ENCODE measurements around the gene ARHGAP26.

Gene ARHGAP26

DNA sequence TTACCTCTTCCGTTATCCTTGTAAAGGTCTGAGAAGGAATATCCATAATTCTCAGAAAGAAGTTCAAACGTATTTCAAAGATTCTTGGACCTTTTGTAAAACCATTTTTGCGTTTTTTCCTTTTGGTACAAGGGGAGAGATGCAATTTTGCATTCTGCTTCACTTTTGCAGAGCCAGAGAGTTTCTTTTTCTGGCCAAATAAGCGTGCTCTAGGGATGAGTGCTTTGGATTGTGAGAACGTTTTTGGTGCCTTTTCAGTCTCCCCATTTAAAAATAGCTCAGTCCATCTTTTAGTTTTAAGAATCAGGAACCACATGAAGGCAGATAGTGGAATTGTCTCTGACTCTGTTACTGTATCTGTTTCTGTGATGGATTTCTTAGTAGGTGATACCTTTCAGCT is 1.5 kb downstream of the ARHGAP26 start:
- no peak overlapping the region for H3K9ac ChIP-seq (ENCODE audit: low read depth, low read length)
- no peak overlapping the region for H3K27ac ChIP-seq (ENCODE audit: low read depth, low read length)
- peak overlapping the region; percentile 98 for H3K4me3 ChIP-seq (ENCODE audit: low read depth, low read length)
- peaks cover 17% of the 10 kb centered on the region for H3K27me3 ChIP-seq (ENCODE audit: control insufficient read depth, insufficient read depth, low read length)
- H3K36me3 ChIP-seq (ENCODE audit: control insufficient read depth, insufficient read depth, low read length): no peaks in the 10 kb centered on the region
- H3K9me3 ChIP-seq (ENCODE audit: control insufficient read depth, insufficient read depth, low read length): no peaks in the 10 kb centered on the region
- peaks cover 14% of the 10 kb centered on the region for H3K4me1 ChIP-seq (ENCODE audit: control insufficient read depth, insufficient read depth, low read length)

DNA sequence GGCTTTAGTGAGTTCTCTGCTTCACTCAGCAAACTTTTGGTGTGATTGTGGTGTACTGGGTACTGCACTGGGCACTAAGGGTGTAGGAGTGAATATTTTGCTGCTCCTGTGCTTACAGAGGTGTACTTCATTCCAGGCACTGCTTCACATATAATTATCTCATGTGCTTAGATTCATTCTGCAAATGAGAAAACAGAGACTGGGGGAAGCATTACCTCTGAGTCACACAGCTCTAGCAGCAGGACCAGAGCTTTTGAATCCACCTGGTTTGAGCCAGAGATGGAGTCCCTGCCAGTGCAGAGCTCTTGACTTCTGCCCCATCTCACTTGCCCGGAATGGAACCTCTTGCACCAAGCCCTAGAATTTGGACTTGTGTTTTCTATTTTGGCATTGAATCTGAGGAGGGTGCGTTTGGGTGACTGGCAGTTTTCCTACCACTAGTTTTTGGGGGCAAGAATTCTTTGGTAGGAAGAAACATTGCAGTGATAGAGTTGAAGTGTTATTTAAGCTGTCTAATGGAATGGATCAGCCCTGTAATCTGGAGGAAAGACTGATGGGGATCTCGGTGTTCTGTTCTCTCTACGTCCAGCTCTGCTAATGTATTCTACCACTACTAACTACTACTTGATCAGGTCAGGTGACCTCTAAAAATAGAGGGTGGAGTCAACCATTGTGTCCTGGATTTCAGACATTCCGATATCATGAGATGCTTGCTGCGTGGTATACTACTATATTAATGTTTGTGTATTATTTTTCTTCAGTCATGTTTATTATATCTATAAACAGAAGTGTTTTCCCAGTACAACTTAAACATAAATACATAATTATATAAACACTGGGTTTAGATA is 2.5 kb downstream of the ARHGAP26 start:
- H3K27me3 ChIP-seq (ENCODE audit: control insufficient read depth, insufficient read depth, low read length): peaks cover 17% of the 10 kb centered on the region
- H3K4me1 ChIP-seq (ENCODE audit: control insufficient read depth, insufficient read depth, low read length): peaks cover 14% of the 10 kb centered on the region
- no peak overlapping the region for H3K4me3 ChIP-seq (ENCODE audit: low read depth, low read length)
- H3K27ac ChIP-seq (ENCODE audit: low read depth, low read length): no peak overlapping the region
- H3K9me3 ChIP-seq (ENCODE audit: control insufficient read depth, insufficient read depth, low read length): no peaks in the 10 kb centered on the region
- no peak overlapping the region for H3K9ac ChIP-seq (ENCODE audit: low read depth, low read length)
- no peaks in the 10 kb centered on the region for H3K36me3 ChIP-seq (ENCODE audit: control insufficient read depth, insufficient read depth, low read length)

DNA sequence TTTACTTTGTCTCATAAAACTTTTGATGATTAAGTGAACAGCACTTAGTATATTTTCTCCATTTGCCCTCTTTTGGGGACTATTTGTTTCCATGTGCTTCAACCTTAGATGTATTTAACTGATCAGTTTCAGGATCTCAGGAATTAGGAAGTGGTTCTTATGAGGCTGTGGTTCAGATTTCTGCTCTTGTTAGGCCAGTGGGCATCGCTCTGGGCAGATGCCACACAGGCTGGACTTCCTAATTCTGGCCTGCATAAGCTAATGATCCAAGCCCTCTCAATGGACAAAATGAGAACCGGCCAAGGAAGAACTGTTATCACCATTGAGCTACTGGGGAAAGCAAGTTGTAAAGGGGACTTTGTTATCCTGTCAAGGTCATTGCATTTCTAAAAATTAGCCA is 6.9 kb downstream of the ARHGAP26 start:
- no peak overlapping the region for H3K9ac ChIP-seq (ENCODE audit: low read depth, low read length)
- H3K36me3 ChIP-seq (ENCODE audit: control insufficient read depth, insufficient read depth, low read length): no peaks in the 10 kb centered on the region
- no peaks in the 10 kb centered on the region for H3K9me3 ChIP-seq (ENCODE audit: control insufficient read depth, insufficient read depth, low read length)
- H3K27me3 ChIP-seq (ENCODE audit: control insufficient read depth, insufficient read depth, low read length): peaks cover 7% of the 10 kb centered on the region
- H3K27ac ChIP-seq (ENCODE audit: low read depth, low read length): no peak overlapping the region
- H3K4me3 ChIP-seq (ENCODE audit: low read depth, low read length): no peak overlapping the region
- peaks cover 14% of the 10 kb centered on the region for H3K4me1 ChIP-seq (ENCODE audit: control insufficient read depth, insufficient read depth, low read length)

DNA sequence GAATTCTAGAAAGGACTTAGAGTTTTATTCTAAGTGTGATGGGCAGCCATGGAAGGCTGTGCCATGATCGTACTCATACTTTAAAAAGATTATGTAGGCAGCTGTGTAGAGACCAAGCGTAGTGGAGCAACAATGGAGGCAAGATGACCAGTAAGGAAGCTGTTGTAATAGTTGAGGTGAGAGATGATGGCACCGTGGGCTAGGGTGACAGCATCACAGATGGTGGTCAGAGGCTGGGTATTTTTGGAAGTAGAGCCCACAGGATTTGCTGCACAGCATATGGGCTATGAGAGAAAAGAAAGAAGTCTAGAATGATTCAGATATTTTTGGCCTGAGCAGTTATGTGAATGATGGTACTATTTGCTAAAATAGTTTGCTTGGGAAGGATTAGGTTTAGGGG is 7.7 kb downstream of the ARHGAP26 start:
- H3K9me3 ChIP-seq (ENCODE audit: control insufficient read depth, insufficient read depth, low read length): no peaks in the 10 kb centered on the region
- no peaks in the 10 kb centered on the region for H3K36me3 ChIP-seq (ENCODE audit: control insufficient read depth, insufficient read depth, low read length)
- peaks cover 19% of the 10 kb centered on the region for H3K4me1 ChIP-seq (ENCODE audit: control insufficient read depth, insufficient read depth, low read length)
- H3K27me3 ChIP-seq (ENCODE audit: control insufficient read depth, insufficient read depth, low read length): peaks cover 1% of the 10 kb centered on the region; the same call in 1 of the 2 replicates
- no peak overlapping the region for H3K4me3 ChIP-seq (ENCODE audit: low read depth, low read length)
- H3K9ac ChIP-seq (ENCODE audit: low read depth, low read length): no peak overlapping the region
- H3K27ac ChIP-seq (ENCODE audit: low read depth, low read length): no peak overlapping the region

DNA sequence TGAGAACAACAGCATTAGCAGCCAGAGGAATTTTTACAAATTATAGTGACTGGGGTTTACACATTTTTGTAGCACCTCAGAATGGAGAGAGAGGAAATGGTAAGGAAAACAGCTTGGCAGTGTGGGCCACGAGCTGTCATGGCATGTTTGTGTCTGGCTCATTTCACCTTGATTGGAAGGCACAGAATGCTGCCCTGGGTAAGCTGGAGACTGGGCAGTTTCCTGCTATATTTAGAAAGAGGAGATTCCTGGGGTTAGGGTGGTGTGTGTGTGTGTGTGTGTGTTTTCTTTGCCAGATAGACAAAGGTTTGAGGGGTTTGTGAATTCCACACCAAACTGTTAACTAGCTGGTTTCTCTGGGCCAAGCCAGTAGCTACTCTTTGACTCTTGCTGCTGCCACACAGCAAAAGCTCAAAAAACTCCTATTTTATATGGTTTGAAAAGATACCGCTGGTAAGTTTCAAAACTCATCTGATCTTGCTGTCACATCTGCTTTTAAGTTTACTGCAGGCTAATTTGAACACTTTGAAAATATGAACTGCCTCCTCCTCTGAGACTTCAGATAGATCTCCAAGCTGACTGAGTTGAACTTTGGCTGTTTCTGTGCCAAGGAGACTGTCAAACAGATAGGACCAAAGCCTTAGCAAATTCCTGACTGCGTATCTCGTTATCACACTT is 9.1 kb downstream of the ARHGAP26 start:
- no peak overlapping the region for H3K27ac ChIP-seq (ENCODE audit: low read depth, low read length)
- H3K9ac ChIP-seq (ENCODE audit: low read depth, low read length): no peak overlapping the region
- no peak overlapping the region for H3K4me3 ChIP-seq (ENCODE audit: low read depth, low read length)
- H3K4me1 ChIP-seq (ENCODE audit: control insufficient read depth, insufficient read depth, low read length): peaks cover 34% of the 10 kb centered on the region
- H3K27me3 ChIP-seq (ENCODE audit: control insufficient read depth, insufficient read depth, low read length): no peaks in the 10 kb centered on the region
- H3K9me3 ChIP-seq (ENCODE audit: control insufficient read depth, insufficient read depth, low read length): no peaks in the 10 kb centered on the region
- H3K36me3 ChIP-seq (ENCODE audit: control insufficient read depth, insufficient read depth, low read length): no peaks in the 10 kb centered on the region

DNA sequence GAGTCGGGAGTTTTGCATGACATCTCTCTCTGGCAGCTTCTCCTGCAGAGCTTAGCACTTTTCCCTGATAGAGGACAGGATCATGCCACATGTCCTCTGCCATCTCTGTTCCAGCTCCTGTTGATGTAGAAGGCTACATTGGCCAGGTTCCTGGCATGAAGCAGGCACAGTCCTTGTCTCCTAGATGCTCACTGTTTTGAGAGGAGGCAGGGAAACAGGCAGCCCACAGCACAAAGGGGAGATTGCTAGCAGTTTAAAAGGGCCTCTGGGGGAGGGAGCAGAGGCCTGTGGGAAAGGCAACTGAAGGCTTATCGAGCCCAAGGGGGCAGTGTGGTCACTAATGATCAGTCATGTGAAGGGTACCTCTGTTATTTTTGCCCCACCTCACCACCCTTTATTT is 10.7 kb downstream of the ARHGAP26 start:
- H3K4me3 ChIP-seq (ENCODE audit: low read depth, low read length): no peak overlapping the region
- H3K4me1 ChIP-seq (ENCODE audit: control insufficient read depth, insufficient read depth, low read length): peaks cover 36% of the 10 kb centered on the region
- no peaks in the 10 kb centered on the region for H3K36me3 ChIP-seq (ENCODE audit: control insufficient read depth, insufficient read depth, low read length)
- H3K9ac ChIP-seq (ENCODE audit: low read depth, low read length): no peak overlapping the region
- H3K27me3 ChIP-seq (ENCODE audit: control insufficient read depth, insufficient read depth, low read length): no peaks in the 10 kb centered on the region
- no peaks in the 10 kb centered on the region for H3K9me3 ChIP-seq (ENCODE audit: control insufficient read depth, insufficient read depth, low read length)
- no peak overlapping the region for H3K27ac ChIP-seq (ENCODE audit: low read depth, low read length)

GRCh38 chr5:142782976-142783530 is 12.9 kb downstream of the ARHGAP26 start:
- Histone ChIP-seq H3K4me1 (ENCODE audit: control insufficient read depth, insufficient read depth, low read length) (peaks cover 36% of the 10 kb centered on the region), H3K27me3 (ENCODE audit: control insufficient read depth, insufficient read depth, low read length) (no peaks in the 10 kb centered on the region), H3K4me3 (ENCODE audit: low read depth, low read length) (no peak overlapping the region), H3K36me3 (ENCODE audit: control insufficient read depth, insufficient read depth, low read length) (no peaks in the 10 kb centered on the region), H3K9me3 (ENCODE audit: control insufficient read depth, insufficient read depth, low read length) (no peaks in the 10 kb centered on the region), H3K27ac (ENCODE audit: low read depth, low read length) (no peak overlapping the region), H3K9ac (ENCODE audit: low read depth, low read length) (no peak overlapping the region)

- Histone ChIP-seq H3K27ac (ENCODE audit: low read depth, low read length) (no peak overlapping the region), H3K9me3 (ENCODE audit: control insufficient read depth, insufficient read depth, low read length) (no peaks in the 10 kb centered on the region), H3K4me3 (ENCODE audit: low read depth, low read length) (no peak overlapping the region), H3K9ac (ENCODE audit: low read depth, low read length) (no peak overlapping the region), H3K4me1 (ENCODE audit: control insufficient read depth, insufficient read depth, low read length) (peaks cover 36% of the 10 kb centered on the region), H3K27me3 (ENCODE audit: control insufficient read depth, insufficient read depth, low read length) (no peaks in the 10 kb centered on the region), H3K36me3 (ENCODE audit: control insufficient read depth, insufficient read depth, low read length) (no peaks in the 10 kb centered on the region)
These were observed 13.6 kb downstream of the ARHGAP26 start for GRCh38 chr5:142783601-142784341.

DNA sequence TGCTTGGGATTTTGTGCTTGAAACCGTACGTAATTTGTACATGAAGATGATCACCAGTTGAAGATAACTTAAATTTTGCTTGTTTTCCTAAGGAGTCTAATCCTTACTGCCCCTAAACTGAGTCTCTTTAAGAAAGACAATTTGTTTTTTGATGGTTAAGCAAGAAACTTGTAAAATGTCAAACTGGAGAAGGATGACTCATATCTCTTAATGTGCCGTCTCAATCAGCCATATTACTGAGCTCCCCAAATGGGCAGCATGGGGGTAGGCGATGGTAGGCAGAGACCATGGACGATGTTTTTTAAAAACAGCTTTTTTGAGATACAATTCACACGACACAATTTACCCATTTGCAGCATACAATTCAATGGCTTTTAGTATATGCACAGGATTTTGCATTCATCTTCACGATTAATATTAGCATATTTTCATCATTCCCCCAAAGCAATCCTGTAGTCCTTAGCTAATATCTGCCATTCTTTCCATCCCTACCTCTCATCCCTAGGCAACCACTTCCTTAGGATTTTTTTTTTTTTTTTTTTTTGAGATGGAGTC is 14.3 kb downstream of the ARHGAP26 start:
- Histone ChIP-seq H3K27ac (ENCODE audit: low read depth, low read length) (no peak overlapping the region), H3K9me3 (ENCODE audit: control insufficient read depth, insufficient read depth, low read length) (no peaks in the 10 kb centered on the region), H3K36me3 (ENCODE audit: control insufficient read depth, insufficient read depth, low read length) (no peaks in the 10 kb centered on the region), H3K4me1 (ENCODE audit: control insufficient read depth, insufficient read depth, low read length) (peaks cover 31% of the 10 kb centered on the region), H3K27me3 (ENCODE audit: control insufficient read depth, insufficient read depth, low read length) (no peaks in the 10 kb centered on the region), H3K9ac (ENCODE audit: low read depth, low read length) (no peak overlapping the region), H3K4me3 (ENCODE audit: low read depth, low read length) (no peak overlapping the region)

- Histone ChIP-seq H3K27ac (ENCODE audit: low read depth, low read length) (no peak overlapping the region), H3K36me3 (ENCODE audit: control insufficient read depth, insufficient read depth, low read length) (no peaks in the 10 kb centered on the region), H3K4me1 (ENCODE audit: control insufficient read depth, insufficient read depth, low read length) (peaks cover 31% of the 10 kb centered on the region), H3K9ac (ENCODE audit: low read depth, low read length) (no peak overlapping the region), H3K9me3 (ENCODE audit: control insufficient read depth, insufficient read depth, low read length) (no peaks in the 10 kb centered on the region), H3K4me3 (ENCODE audit: low read depth, low read length) (no peak overlapping the region), H3K27me3 (ENCODE audit: control insufficient read depth, insufficient read depth, low read length) (no peaks in the 10 kb centered on the region)
These were observed 15.0 kb downstream of the ARHGAP26 start for GRCh38 chr5:142785206-142785605.
